T-helper 1 cell treated with Interleukin-12 subunit alpha and Interleukin-12 subunit beta and Interleukin-4 antibody, amounts not matched to agents 30 μg/mL and 1 μg/mL, for 36 hours (primary cell): Measurements from ENCODE around the gene OCA2.
"Not testable (repeated sequence)": the region's sequence is repeated elsewhere in the genome, so short reads cannot be mapped to it uniquely, and the experiment has no call there.

Experiments used
- H3K27ac Mint-ChIP-seq: one replicate; pipeline ENCODE4 v1.8.0; 2021; ENCODE audit warnings: mild to moderate bottlenecking, mixed read lengths
- H3K27me3 Mint-ChIP-seq: one replicate; pipeline ENCODE4 v1.8.0; 2021; ENCODE audit warnings: low read depth, mixed read lengths
- H3K36me3 Mint-ChIP-seq: one replicate; pipeline ENCODE4 v1.8.0; 2021; ENCODE audit warnings: low read depth, mixed read lengths
- H3K4me1 Mint-ChIP-seq: one replicate; pipeline ENCODE4 v1.8.0; 2021; ENCODE audit warnings: low read depth, mixed read lengths
- H3K4me3 Mint-ChIP-seq: one replicate; pipeline ENCODE4 v1.8.0; 2021; ENCODE audit warnings: mild to moderate bottlenecking, moderate library complexity, mixed read lengths
- H3K9me3 Mint-ChIP-seq: one replicate; pipeline ENCODE4 v1.8.0; 2021; ENCODE audit warnings: mixed read lengths

Gene OCA2

DNA sequence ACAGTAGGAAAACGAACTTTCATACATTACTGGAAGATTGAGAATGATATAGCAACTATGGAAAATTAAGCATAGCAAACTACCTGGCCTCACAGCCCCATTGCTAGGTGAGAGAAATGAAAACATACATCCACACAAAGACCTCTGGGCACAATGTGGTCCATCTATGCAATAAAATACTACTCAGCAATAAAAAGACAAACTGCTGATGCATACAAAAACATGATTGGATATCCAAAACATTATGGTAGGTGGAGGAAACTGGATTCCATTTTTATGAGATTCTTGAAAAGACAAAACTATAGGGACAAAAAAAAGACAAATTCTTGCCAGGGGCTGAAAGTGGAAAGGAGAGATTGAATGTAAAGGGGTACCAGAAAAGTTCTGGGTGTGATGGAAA, 308.8 kb downstream of the OCA2 start:
- H3K27ac Mint-ChIP-seq = no peak overlapping the region
- no peak overlapping the region for H3K4me3 Mint-ChIP-seq
- no peaks in the 10 kb centered on the region for H3K36me3 Mint-ChIP-seq
- H3K27me3 Mint-ChIP-seq = no peaks in the 10 kb centered on the region
- H3K9me3 Mint-ChIP-seq = peaks cover 1% of the 10 kb centered on the region
- no peaks in the 10 kb centered on the region for H3K4me1 Mint-ChIP-seq

DNA sequence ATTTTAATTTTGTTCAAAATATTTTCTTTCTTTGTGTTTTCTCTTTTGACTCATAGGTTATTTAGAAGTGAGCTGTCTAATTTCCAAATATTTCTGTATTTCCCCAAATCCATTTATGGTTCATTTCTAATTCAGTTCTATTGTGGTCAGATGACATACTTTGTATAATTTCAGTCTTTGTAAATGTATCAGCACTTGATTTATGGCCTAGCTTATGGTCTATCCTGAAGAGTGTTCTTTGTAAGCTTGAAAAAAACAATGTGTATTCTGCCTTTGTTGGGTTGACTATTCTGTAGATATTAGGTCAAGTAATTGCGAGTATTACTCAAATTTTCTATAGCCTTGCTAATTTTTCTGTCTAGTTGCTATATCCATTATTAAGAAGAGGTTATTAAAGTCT, 311.2 kb downstream of the OCA2 start:
- H3K4me3 Mint-ChIP-seq = no peak overlapping the region
- no peaks in the 10 kb centered on the region for H3K36me3 Mint-ChIP-seq
- H3K27ac Mint-ChIP-seq = no peak overlapping the region
- H3K9me3 Mint-ChIP-seq = no peaks in the 10 kb centered on the region
- no peaks in the 10 kb centered on the region for H3K4me1 Mint-ChIP-seq
- H3K27me3 Mint-ChIP-seq = no peaks in the 10 kb centered on the region

DNA sequence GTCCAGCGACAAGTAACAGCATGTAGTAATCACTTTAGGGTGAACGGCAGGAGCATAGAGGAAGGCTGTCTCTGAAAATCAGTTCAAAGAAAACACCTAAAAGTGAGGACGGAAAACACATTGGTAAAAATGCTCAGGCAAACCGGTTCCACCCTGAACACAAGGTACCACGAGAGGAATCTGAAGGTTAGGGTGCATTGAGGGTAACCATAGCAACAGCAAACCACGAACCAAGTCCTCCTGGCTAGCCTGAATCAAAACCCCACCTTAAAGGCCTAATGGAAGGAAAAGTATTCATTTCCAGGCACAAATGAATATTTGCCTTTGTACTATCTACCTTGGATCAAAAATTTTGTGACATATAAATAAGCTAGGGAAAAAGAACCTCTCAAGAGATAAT, 315.0 kb downstream of the OCA2 start:
- H3K36me3 Mint-ChIP-seq = no peaks in the 10 kb centered on the region
- no peaks in the 10 kb centered on the region for H3K4me1 Mint-ChIP-seq
- no peak overlapping the region for H3K27ac Mint-ChIP-seq
- no peaks in the 10 kb centered on the region for H3K9me3 Mint-ChIP-seq
- H3K4me3 Mint-ChIP-seq = no peak overlapping the region
- H3K27me3 Mint-ChIP-seq = no peaks in the 10 kb centered on the region

DNA sequence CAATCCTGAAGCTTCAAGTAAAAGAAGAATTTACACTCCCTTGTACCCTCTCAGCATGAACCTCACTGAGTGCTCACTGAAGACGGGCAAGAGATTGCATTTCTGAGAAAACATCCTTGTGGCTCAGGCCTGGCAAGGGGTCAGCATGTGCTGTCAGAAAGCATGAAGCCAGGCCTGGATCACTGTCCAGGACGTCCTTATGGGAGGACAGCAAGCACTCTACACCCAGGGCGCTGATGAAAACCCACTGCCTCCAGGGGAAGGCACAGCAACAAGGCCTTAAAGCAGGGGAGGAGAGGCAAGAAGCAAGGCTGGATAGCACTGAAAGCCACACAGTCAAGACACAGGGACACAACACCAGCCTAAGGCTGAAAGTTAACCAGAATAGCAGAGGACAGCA, 315.4 kb downstream of the OCA2 start:
- Mint-ChIP-seq H3K4me1 (no peaks in the 10 kb centered on the region), H3K9me3 (no peaks in the 10 kb centered on the region), H3K27me3 (no peaks in the 10 kb centered on the region), H3K4me3 (no peak overlapping the region), H3K36me3 (no peaks in the 10 kb centered on the region), H3K27ac (no peak overlapping the region)

DNA sequence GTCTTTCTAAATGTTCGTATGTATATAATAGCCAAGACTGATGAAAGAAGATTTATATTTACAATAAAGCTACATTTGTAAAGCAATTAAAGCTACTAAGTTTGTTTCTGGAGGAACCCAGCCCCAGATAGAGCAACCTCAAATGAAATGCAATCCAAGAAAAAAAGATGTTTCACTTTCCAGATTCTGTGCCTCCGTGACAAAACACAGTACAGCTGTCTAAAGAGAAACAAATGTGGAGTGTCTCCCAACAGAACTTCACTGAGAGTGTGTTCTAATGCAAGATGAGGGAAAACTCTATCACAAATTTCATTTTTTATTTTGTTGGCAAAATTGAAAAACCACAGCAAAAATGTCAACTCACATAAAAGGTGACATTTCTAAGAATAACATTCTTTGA, 317.0 kb downstream of the OCA2 start:
- no peaks in the 10 kb centered on the region for H3K4me1 Mint-ChIP-seq
- no peaks in the 10 kb centered on the region for H3K36me3 Mint-ChIP-seq
- H3K9me3 Mint-ChIP-seq = no peaks in the 10 kb centered on the region
- H3K27me3 Mint-ChIP-seq = no peaks in the 10 kb centered on the region
- H3K4me3 Mint-ChIP-seq = no peak overlapping the region
- no peak overlapping the region for H3K27ac Mint-ChIP-seq

DNA sequence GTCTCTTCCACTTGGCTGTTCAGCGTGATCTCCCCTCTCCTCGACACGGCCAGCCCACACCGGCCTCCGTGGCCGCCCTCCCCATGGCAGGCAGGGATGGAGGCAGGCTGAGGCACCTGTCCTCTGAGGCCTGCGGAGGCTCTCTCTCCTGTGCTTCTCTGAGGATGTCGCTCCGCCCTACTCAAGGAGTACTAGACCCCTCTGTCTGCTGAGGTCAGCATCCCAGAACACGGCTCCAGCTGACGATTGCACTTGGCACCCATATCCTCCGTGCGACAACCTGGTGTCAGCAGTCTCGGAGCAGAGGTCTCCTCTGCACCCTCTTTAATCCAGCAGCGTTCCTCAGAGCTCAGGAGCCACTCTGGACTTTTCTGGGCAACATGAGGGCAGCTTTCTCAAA, 322.6 kb downstream of the OCA2 start:
- Mint-ChIP-seq H3K27me3 (no peaks in the 10 kb centered on the region), H3K9me3 (peaks cover 11% of the 10 kb centered on the region), H3K36me3 (no peaks in the 10 kb centered on the region), H3K27ac (no peak overlapping the region), H3K4me1 (no peaks in the 10 kb centered on the region), H3K4me3 (no peak overlapping the region)

DNA sequence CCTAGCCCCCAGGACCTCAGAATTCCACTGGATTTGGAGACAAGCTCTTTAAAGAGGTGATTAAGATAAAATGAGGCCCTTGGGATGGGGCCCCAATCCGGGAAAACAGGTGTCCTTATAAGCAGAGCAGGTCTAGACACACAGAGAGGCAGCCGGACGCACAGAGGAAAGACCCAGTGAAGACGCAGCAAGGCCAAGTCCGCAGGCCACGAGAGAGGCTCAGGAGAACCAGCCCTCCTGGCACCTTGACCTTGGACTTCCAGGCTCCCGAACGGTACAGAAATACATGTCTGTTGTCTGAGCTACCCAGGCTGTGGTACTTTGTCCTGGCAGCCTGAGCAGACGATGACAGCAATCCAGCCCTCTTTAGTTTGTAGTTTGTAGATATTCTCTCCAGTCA, 324.5 kb downstream of the OCA2 start:
- no peaks in the 10 kb centered on the region for H3K4me1 Mint-ChIP-seq
- H3K4me3 Mint-ChIP-seq = no peak overlapping the region
- no peaks in the 10 kb centered on the region for H3K27me3 Mint-ChIP-seq
- peaks cover 11% of the 10 kb centered on the region for H3K9me3 Mint-ChIP-seq
- no peaks in the 10 kb centered on the region for H3K36me3 Mint-ChIP-seq
- no peak overlapping the region for H3K27ac Mint-ChIP-seq

DNA sequence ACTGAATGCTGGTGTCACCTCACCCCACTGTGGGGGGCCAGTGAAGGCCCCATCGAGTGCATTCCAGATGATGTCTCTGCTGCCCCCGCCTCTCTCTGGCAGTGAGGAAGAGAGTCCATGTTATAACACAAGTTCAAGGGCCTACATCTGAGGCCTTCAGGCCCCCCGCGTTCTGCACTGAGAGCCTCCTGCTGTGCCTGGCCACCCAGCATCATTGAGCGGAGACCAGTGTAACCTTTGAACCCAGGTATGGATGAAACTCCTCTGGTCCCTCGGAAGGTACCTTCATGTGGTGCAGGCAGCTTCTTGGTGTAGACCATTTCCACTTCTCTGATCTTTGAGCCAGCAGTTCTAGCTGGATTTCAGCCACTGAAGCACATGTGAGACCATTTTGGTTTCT, 324.9 kb downstream of the OCA2 start:
- no peaks in the 10 kb centered on the region for H3K36me3 Mint-ChIP-seq
- no peak overlapping the region for H3K4me3 Mint-ChIP-seq
- no peaks in the 10 kb centered on the region for H3K4me1 Mint-ChIP-seq
- H3K27ac Mint-ChIP-seq = no peak overlapping the region
- peaks cover 13% of the 10 kb centered on the region for H3K9me3 Mint-ChIP-seq
- H3K27me3 Mint-ChIP-seq = no peaks in the 10 kb centered on the region

DNA sequence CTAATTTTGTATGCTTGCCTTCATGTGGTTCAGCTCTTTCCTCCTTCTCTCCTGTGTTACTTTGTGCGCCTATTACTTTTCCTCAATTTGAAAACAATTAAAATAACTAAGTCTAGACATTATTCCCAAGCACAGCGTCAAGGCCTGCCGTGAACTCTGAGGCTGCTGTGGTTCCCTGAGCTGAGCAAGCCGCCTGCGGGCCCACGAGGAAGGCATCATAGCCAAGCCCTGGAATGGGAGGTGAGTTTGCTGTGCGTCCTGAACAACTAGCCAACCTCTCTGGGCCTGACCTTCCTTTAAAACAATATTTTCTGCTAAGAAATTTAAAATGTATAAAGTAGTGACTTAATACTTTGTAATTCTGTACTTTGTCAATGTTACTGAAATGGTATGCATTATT, 327.2 kb downstream of the OCA2 start:
- peaks cover 26% of the 10 kb centered on the region for H3K9me3 Mint-ChIP-seq
- H3K4me1 Mint-ChIP-seq = no peaks in the 10 kb centered on the region
- H3K36me3 Mint-ChIP-seq = no peaks in the 10 kb centered on the region
- no peak overlapping the region for H3K27ac Mint-ChIP-seq
- H3K4me3 Mint-ChIP-seq = no peak overlapping the region
- H3K27me3 Mint-ChIP-seq = no peaks in the 10 kb centered on the region

DNA sequence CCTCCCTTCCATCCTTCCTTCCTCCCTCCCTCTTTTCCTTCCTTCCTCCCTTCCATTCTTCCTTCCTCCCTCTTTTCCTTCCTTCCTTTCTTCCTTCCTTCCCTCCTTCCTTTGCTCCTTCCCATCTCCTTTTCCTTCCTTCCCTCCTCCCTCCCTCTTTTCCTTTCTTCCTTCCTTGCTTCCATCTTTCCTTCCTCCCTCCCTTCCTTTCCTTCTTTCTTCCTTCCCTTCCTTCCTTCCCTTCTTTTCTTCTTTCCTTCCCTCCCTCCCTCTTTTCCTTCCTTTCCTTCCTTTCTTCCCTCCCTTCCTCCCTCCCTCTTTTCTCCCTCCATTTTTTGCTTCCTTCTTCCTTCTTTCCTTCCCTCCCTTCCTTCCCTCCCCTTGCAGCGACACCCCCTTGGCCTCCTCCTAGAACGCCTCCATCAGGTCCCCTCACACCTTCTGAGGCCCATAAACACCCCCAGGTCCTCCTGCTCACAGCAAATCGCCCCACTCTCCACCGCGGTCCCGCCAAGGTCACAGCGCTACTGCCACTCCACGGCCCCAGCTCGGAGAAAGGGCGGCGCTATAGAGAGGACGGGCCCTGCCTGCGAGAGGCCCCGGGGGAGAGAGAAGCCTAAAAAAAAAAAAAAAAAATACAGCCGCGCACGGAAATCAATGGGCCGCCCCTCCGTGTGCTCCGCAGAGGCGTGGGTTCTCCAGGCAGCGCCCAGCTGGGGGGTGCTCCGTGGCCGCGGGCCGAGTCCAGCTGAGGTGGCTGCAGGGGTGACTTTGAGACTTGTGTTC, 328.2 kb downstream of the OCA2 start:
- Mint-ChIP-seq H3K4me1 (no peaks in the 10 kb centered on the region), H3K36me3 (no peaks in the 10 kb centered on the region), H3K27me3 (no peaks in the 10 kb centered on the region), H3K4me3 (no peak overlapping the region), H3K9me3 (peaks cover 23% of the 10 kb centered on the region), H3K27ac (no peak overlapping the region)

DNA sequence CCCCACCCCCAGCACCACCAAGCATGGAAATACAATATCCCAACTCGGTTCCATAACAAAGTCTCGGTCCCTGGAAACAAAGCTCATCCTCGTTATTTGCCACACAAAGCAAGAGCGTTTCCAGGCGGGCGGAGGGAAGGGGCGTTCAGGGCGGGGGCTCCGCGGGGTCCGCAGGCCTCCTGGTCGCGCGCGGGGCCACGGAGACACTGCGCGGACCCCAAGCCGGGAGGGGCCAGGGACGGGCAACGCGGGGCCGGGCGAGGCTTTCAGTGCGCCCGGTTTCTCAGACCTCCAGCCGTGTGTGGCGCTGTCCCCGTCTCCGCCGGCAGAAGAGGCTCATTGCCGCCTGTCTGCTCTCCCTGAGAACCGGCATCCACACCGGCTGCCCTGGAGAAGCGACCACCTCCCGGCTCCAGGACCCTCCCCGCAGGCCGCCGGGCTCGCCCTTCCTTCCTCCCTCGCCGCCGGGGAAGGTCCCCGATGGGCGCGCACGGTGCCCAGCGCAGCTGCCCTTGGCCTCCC, 329.0 kb downstream of the OCA2 start:
- Mint-ChIP-seq H3K27ac (no peak overlapping the region), H3K27me3 (no peaks in the 10 kb centered on the region), H3K36me3 (no peaks in the 10 kb centered on the region), H3K9me3 (peaks cover 22% of the 10 kb centered on the region), H3K4me1 (no peaks in the 10 kb centered on the region), H3K4me3 (no peak overlapping the region)

DNA sequence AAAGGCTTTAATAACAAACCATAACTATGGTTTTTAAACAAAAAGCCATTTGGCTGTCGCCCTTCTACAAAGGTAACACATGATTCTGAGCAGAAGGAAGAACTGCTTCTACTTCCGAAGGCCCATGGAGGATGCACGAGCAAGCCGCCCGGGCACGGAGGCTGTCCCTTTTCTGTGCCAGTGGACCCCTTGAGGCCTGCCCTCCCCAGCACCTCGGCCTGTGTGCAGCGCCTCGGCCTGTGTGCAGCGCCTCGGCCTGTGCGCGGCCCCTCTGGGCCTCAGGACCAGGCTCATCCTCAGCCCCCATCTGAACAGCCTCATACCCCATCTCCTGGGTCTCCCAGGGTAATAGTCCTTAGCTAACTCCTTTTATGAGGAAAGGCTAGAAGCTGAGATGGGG, 329.5 kb downstream of the OCA2 start:
- Mint-ChIP-seq H3K9me3 (peaks cover 22% of the 10 kb centered on the region), H3K4me3 (no peak overlapping the region), H3K36me3 (no peaks in the 10 kb centered on the region), H3K4me1 (no peaks in the 10 kb centered on the region), H3K27me3 (no peaks in the 10 kb centered on the region), H3K27ac (no peak overlapping the region)

DNA sequence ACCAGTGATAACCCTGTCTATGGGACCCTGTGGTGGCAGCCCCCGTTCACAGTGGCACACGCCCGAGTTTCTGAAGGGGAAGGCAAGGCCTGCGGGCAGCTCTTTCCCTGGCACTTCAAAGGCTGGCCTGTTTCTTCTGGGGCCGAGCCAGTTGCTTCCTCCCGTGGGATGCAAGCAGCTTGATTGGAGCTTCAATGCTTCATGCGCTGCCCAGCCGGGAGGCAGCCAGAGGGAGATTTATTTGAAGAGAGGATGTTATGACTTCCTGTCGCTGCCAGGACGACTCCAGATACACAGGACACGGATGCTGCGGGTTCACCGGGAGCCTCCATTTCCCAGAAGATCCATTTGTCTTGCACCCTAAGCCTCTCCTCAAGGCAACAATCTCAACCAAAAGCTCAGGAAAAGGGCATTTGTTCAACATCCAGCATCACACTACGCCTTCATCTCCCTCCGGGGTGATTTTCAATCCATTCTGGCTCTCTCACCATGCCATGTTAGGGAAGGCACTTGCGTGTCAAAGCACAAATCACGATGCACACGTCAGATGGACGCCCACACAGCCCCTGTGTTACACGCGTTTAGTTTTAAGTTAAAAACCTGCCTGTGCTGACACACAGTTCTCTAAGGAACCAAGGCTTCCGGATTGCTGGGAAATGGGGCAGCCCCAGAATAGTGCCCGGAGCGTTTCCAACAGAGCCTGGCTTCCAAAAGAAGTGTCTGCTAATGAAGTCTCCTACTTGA, 330.2 kb downstream of the OCA2 start:
- Mint-ChIP-seq H3K4me3 (no peak overlapping the region), H3K27ac (no peak overlapping the region), H3K9me3 (peaks cover 22% of the 10 kb centered on the region), H3K4me1 (no peaks in the 10 kb centered on the region), H3K36me3 (no peaks in the 10 kb centered on the region), H3K27me3 (no peaks in the 10 kb centered on the region)

DNA sequence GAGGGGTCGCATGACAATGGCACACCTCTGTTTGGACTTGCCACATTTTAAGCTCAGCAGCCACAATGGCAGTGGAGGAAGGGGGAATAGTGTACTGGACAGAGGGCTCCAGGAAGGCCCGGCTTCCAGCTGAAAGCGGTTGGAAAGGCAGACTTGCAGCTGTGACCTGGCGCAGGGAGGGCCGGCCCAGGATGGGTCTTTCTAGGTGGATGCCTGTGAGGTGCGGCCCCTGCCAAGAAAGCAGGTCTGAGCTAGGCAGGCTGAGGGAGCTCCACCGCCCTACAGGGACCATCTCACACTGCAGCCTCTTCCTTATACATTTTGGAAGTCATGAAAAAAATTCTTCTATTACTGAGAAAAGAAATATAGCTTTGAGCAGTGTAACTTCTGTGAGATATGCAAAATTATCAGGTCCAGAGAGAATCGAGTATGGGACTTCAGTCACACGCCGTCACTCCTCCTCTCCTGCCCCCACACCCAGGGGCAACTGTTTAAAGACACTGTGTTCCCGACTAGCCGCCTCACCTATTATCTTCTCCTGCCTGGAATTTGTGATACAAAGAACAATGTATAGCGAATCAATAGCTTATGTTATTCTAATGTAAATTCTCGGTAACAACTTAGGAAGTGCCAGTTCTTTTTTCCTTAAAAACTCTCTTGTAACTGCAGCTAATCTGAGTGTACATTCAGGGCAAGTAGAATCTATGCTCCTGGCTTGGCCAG, 331.0 kb downstream of the OCA2 start:
- H3K4me3 Mint-ChIP-seq = no peak overlapping the region
- H3K36me3 Mint-ChIP-seq = no peaks in the 10 kb centered on the region
- peaks cover 26% of the 10 kb centered on the region for H3K9me3 Mint-ChIP-seq
- no peak overlapping the region for H3K27ac Mint-ChIP-seq
- no peaks in the 10 kb centered on the region for H3K27me3 Mint-ChIP-seq
- H3K4me1 Mint-ChIP-seq = no peaks in the 10 kb centered on the region

DNA sequence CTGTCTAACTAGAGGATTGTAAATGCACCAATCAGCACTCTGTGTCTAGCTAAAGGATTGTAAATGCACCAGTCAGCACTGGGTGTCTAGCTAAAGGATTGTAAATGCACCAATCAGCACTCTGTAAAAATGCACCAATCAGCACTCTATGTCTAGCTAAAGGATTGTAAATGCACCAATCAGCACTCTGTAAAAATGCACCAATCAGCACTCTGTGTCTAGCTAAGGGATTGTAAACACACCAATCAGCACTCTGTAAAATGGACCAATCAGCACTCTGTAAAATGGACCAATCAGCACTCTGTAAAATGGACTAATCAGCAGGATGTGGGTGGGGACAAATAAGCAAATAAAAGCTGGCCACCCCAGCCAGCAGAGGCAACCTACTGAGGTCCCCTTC, 331.7 kb downstream of the OCA2 start:
- not testable (repeated sequence) for H3K4me3 Mint-ChIP-seq, H3K36me3 Mint-ChIP-seq, H3K27me3 Mint-ChIP-seq, H3K4me1 Mint-ChIP-seq, H3K27ac Mint-ChIP-seq
- peaks cover 26% of the 10 kb centered on the region for H3K9me3 Mint-ChIP-seq
